Measurements from ENCODE around the gene DIP2B. TPM values are rescaled to one million over a fixed set of nuclear protein-coding genes. Genes with fewer than 3 reads are reported as not detected.

The DIP2B gene
- polyA plus RNA-seq, 1 donor from 2014 or later: 44.0 TPM

DNA sequence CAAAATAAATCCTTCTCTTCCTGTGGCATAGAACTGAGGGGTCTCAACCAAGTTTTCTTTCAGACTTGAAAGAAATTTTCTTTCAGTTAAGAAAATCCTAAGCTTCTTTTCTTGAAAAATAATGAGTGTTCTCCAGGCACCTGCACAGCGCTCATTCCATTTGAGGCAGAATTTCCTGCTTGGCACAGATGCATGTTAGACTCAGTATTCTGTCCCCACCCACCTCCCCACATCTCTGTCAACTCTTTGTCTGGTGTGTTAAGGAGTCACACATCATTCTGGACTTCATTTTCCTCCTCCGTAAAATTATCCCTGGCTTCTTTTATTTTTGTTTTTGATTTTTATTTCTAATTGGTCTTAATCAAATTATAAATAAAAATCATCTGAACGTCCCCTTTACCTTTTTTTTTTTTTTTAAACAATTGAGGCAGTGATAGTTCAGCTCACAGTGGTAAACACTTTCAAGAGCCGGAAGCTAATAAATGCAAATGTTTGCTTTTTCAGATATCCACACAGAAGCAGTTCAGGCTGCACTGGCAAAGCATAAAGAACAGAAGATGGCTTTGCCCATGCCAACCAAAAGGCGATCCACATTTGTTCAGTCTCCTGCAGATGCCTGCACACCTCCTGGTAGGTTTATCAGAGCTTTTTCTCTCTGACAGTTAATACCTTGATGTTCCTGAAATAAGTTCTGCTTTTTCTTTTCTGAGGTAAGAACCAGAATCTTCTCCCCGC, 155.1 kb downstream of the DIP2B start:
- Histone ChIP-seq H3K9me3 (ENCODE audit: low read length) (no peaks in the 10 kb centered on the region), H4K20me1 (ENCODE audit: insufficient read depth) (no peaks in the 10 kb centered on the region), H3K27ac (ENCODE audit: low read length) (no peak overlapping the region), H3F3A (ENCODE audit: insufficient read depth, low read length, poor library complexity, severe bottlenecking) (no peaks in the 10 kb centered on the region), H2AFZ (ENCODE audit: low read depth, low read length) (no peak overlapping the region), H3K79me2 (replicated peaks; ENCODE audit: insufficient read depth, low read length) (no peaks in the 10 kb centered on the region), H3K27me3 (ENCODE audit: insufficient read depth, low read depth, low read length) (no peaks in the 10 kb centered on the region), H3K4me3 (ENCODE audit: low read length) (no peak overlapping the region), H3K9ac (ENCODE audit: low read length) (no peak overlapping the region), H3K36me3 (ENCODE audit: insufficient read depth, low read length) (no peaks in the 10 kb centered on the region), H3K4me2 (ENCODE audit: low read length) (no peak overlapping the region), H3K9me2 (ENCODE audit: insufficient read depth, low read length) (no peaks in the 10 kb centered on the region)
- TF ChIP-seq, protein P1, sequence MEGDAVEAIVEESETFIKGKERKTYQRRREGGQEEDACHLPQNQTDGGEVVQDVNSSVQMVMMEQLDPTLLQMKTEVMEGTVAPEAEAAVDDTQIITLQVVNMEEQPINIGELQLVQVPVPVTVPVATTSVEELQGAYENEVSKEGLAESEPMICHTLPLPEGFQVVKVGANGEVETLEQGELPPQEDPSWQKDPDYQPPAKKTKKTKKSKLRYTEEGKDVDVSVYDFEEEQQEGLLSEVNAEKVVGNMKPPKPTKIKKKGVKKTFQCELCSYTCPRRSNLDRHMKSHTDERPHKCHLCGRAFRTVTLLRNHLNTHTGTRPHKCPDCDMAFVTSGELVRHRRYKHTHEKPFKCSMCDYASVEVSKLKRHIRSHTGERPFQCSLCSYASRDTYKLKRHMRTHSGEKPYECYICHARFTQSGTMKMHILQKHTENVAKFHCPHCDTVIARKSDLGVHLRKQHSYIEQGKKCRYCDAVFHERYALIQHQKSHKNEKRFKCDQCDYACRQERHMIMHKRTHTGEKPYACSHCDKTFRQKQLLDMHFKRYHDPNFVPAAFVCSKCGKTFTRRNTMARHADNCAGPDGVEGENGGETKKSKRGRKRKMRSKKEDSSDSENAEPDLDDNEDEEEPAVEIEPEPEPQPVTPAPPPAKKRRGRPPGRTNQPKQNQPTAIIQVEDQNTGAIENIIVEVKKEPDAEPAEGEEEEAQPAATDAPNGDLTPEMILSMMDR (IDR thresholded peaks at IDR 0.05; ENCODE audit: poor library complexity, severe bottlenecking): no peak
- TF ChIP-seq TAF1 (IDR thresholded peaks at IDR 0.05; ENCODE audit: low read depth): no peak
- no peak for TF ChIP-seq MXI1 (conservative IDR thresholded peaks at IDR 0.05; ENCODE audit: poor library complexity, severe bottlenecking)
- TF ChIP-seq EP300 (conservative IDR thresholded peaks at IDR 0.05; ENCODE audit: poor library complexity, severe bottlenecking): no peak
- no peak for TF ChIP-seq EZH2 (IDR thresholded peaks at IDR 0.05; ENCODE audit: borderline replicate concordance, insufficient read depth, low read length, poor library complexity, severe bottlenecking)
- TF ChIP-seq SMC3 (conservative IDR thresholded peaks at IDR 0.05; ENCODE audit: poor library complexity): no peak
- no peak for TF ChIP-seq POLR2AphosphoS5 (IDR thresholded peaks at IDR 0.05)
- TF ChIP-seq, protein P2, sequence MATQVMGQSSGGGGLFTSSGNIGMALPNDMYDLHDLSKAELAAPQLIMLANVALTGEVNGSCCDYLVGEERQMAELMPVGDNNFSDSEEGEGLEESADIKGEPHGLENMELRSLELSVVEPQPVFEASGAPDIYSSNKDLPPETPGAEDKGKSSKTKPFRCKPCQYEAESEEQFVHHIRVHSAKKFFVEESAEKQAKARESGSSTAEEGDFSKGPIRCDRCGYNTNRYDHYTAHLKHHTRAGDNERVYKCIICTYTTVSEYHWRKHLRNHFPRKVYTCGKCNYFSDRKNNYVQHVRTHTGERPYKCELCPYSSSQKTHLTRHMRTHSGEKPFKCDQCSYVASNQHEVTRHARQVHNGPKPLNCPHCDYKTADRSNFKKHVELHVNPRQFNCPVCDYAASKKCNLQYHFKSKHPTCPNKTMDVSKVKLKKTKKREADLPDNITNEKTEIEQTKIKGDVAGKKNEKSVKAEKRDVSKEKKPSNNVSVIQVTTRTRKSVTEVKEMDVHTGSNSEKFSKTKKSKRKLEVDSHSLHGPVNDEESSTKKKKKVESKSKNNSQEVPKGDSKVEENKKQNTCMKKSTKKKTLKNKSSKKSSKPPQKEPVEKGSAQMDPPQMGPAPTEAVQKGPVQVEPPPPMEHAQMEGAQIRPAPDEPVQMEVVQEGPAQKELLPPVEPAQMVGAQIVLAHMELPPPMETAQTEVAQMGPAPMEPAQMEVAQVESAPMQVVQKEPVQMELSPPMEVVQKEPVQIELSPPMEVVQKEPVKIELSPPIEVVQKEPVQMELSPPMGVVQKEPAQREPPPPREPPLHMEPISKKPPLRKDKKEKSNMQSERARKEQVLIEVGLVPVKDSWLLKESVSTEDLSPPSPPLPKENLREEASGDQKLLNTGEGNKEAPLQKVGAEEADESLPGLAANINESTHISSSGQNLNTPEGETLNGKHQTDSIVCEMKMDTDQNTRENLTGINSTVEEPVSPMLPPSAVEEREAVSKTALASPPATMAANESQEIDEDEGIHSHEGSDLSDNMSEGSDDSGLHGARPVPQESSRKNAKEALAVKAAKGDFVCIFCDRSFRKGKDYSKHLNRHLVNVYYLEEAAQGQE (IDR thresholded peaks at IDR 0.05; ENCODE audit: borderline replicate concordance): no peak
- TF ChIP-seq RAD21 (conservative IDR thresholded peaks at IDR 0.05): no peak

DNA sequence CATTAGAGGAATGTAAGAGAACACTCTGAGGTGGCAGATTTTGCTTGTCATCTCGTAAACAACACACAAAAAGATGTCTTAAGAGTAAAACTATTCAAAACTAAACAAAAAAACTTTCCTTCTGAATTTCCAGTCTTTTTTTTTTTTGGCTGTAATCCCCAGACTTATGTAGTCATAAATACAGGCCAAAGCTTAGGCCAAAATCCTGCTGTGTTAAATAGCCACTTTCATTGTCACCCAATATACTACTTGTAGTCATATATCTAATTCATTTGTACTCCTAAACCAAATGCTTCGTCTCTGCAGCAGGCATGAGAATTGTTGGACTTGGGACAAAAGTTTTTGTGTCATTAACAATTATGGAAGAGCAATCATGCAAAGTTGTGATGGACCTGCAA, 155.6 kb downstream of the DIP2B start:
- Histone ChIP-seq H3K36me3 (ENCODE audit: insufficient read depth, low read length) (no peaks in the 10 kb centered on the region), H3F3A (ENCODE audit: insufficient read depth, low read length, poor library complexity, severe bottlenecking) (peaks cover 2% of the 10 kb centered on the region), H3K9me3 (ENCODE audit: low read length) (no peaks in the 10 kb centered on the region), H3K4me2 (ENCODE audit: low read length) (no peak overlapping the region), H3K4me3 (ENCODE audit: low read length) (no peak overlapping the region), H3K9me2 (ENCODE audit: insufficient read depth, low read length) (no peaks in the 10 kb centered on the region), H3K27ac (ENCODE audit: low read length) (no peak overlapping the region), H3K27me3 (ENCODE audit: insufficient read depth, low read depth, low read length) (no peaks in the 10 kb centered on the region), H3K9ac (ENCODE audit: low read length) (no peak overlapping the region), H3K79me2 (replicated peaks; ENCODE audit: insufficient read depth, low read length) (no peaks in the 10 kb centered on the region), H4K20me1 (ENCODE audit: insufficient read depth) (no peaks in the 10 kb centered on the region), H2AFZ (ENCODE audit: low read depth, low read length) (no peak overlapping the region)
- TF ChIP-seq POLR2AphosphoS5 (IDR thresholded peaks at IDR 0.05) (no peak), TAF1 (IDR thresholded peaks at IDR 0.05; ENCODE audit: low read depth) (no peak), MXI1 (conservative IDR thresholded peaks at IDR 0.05; ENCODE audit: poor library complexity, severe bottlenecking) (no peak), EZH2 (IDR thresholded peaks at IDR 0.05; ENCODE audit: borderline replicate concordance, insufficient read depth, low read length, poor library complexity, severe bottlenecking) (no peak), SMC3 (conservative IDR thresholded peaks at IDR 0.05; ENCODE audit: poor library complexity) (no peak), RAD21 (conservative IDR thresholded peaks at IDR 0.05) (no peak), EP300 (conservative IDR thresholded peaks at IDR 0.05; ENCODE audit: poor library complexity, severe bottlenecking) (no peak)
- TF ChIP-seq, protein P1 (IDR thresholded peaks at IDR 0.05; ENCODE audit: poor library complexity, severe bottlenecking): no peak
- TF ChIP-seq, protein P2 (IDR thresholded peaks at IDR 0.05; ENCODE audit: borderline replicate concordance): no peak

Data from neural cell (in vitro differentiated cells).